H9 (cell line): ENCODE measurements around the gene ASTL. TPM values are rescaled to one million over a fixed set of nuclear protein-coding genes. Genes with fewer than 3 reads are reported as not detected.

ENCODE experiments used
- DNase-seq: peaks from one replicate; pipeline ENCODE4 v3.0.0-alpha.2; 2017
- H2AFZ ChIP-seq: one replicate; pipeline ENCODE4 v1.6.1; 2013; ENCODE audit warnings: mild to moderate bottlenecking, low read length, control low read depth, moderate library complexity
- H2AK5ac ChIP-seq: 2 replicates; pipeline ENCODE4 v1.6.1; 2013; ENCODE audit warnings: low read length, control low read depth, mixed read lengths; ENCODE audit not compliant: insufficient read length
- H2BK120ac ChIP-seq: one replicate; pipeline ENCODE4 v1.6.1; 2013; ENCODE audit warnings: low read depth, mild to moderate bottlenecking, low read length, control low read depth, inconsistent platforms; ENCODE audit not compliant: poor library complexity, severe bottlenecking
- H2BK12ac ChIP-seq: 2 replicates; pipeline ENCODE4 v1.6.1; 2013; ENCODE audit warnings: low read length, control low read depth, mixed read lengths, low read depth; ENCODE audit not compliant: insufficient read length
- H2BK15ac ChIP-seq: 2 replicates; pipeline ENCODE4 v1.6.1; 2013; ENCODE audit warnings: low read depth, low read length, control low read depth
- H2BK20ac ChIP-seq: one replicate; pipeline ENCODE4 v1.6.1; 2013; ENCODE audit warnings: low read depth, mild to moderate bottlenecking, low read length, control low read depth, inconsistent platforms; ENCODE audit not compliant: poor library complexity, severe bottlenecking
- H2BK5ac ChIP-seq: 2 replicates; pipeline ENCODE4 v1.6.1; 2013; ENCODE audit warnings: low read length, control low read depth, mixed read lengths; ENCODE audit not compliant: insufficient read length
- H3K14ac ChIP-seq: 2 replicates; pipeline ENCODE4 v1.6.1; 2013; ENCODE audit warnings: low read length, control low read depth; ENCODE audit not compliant: insufficient read depth
- H3K18ac ChIP-seq: 2 replicates; pipeline ENCODE4 v1.6.1; 2013; ENCODE audit warnings: low read depth, mild to moderate bottlenecking, mixed read lengths, low read length, control low read depth; ENCODE audit not compliant: insufficient read length
- H3K23ac ChIP-seq: 2 replicates; pipeline ENCODE4 v1.6.1; 2013; ENCODE audit warnings: low read length, control low read depth, mixed read lengths, low read depth; ENCODE audit not compliant: insufficient read length
- H3K23me2 ChIP-seq: 2 replicates; pipeline ENCODE4 v1.6.1; 2013; ENCODE audit warnings: low read depth, mild to moderate bottlenecking, mixed read lengths, low read length, control low read depth; ENCODE audit not compliant: insufficient read length, poor library complexity, severe bottlenecking
- H3K27ac ChIP-seq: 2 replicates; pipeline ENCODE4 v1.5.1; 2013; ENCODE audit warnings: low read length, control low read depth, mixed read lengths, low read depth; ENCODE audit not compliant: insufficient read length
- H3K27me3 ChIP-seq: 2 replicates; pipeline ENCODE4 v1.6.1; 2013; ENCODE audit warnings: low read length, control low read depth, inconsistent platforms; ENCODE audit not compliant: insufficient read depth
- H3K4ac ChIP-seq: 2 replicates; pipeline ENCODE4 v1.6.1; 2013; ENCODE audit warnings: low read depth, mild to moderate bottlenecking, control low read depth, inconsistent platforms, low read length, moderate library complexity
- H3K4me1 ChIP-seq: 2 replicates; pipeline ENCODE4 v1.6.1; 2013; ENCODE audit warnings: low read length, control low read depth, inconsistent platforms; ENCODE audit not compliant: insufficient read depth
- H3K4me2 ChIP-seq: 2 replicates; pipeline ENCODE4 v1.6.1; 2013; ENCODE audit warnings: low read length, control low read depth, mixed read lengths; ENCODE audit not compliant: insufficient read length, insufficient read depth
- H3K56ac ChIP-seq: 2 replicates; pipeline ENCODE4 v1.6.1; 2013; ENCODE audit warnings: low read depth, mild to moderate bottlenecking, mixed read lengths, low read length, control low read depth; ENCODE audit not compliant: insufficient read length
- H3K79me1 ChIP-seq: 2 replicates; pipeline ENCODE4 v1.6.1; 2013; ENCODE audit warnings: low read depth, mild to moderate bottlenecking, moderate library complexity, low read length, control low read depth, inconsistent platforms; ENCODE audit not compliant: insufficient read depth, poor library complexity, severe bottlenecking
- H3K79me2 ChIP-seq: 2 replicates; pipeline ENCODE4 v1.6.1; 2013; ENCODE audit warnings: low read length, control low read depth, inconsistent platforms; ENCODE audit not compliant: insufficient read depth
- H3K9ac ChIP-seq: 2 replicates; pipeline ENCODE4 v1.6.1; 2013; ENCODE audit warnings: low read length, control low read depth, mixed read lengths; ENCODE audit not compliant: insufficient read length; ENCODE audit errors: extremely low read depth
- H3K9me3 ChIP-seq: one replicate; pipeline ENCODE4 v1.6.1; 2013; ENCODE audit warnings: low read depth, low read length, inconsistent platforms; ENCODE audit not compliant: control insufficient read depth
- H3T11ph ChIP-seq: one replicate; pipeline ENCODE4 v1.6.1; 2013; ENCODE audit warnings: mild to moderate bottlenecking, low read length, control low read depth, inconsistent platforms
- H4K20me1 ChIP-seq: one replicate; pipeline ENCODE4 v1.6.1; 2013; ENCODE audit not compliant: control insufficient read depth, insufficient read length, insufficient read depth
- H4K5ac ChIP-seq: 2 replicates; pipeline ENCODE4 v1.6.1; 2013; ENCODE audit warnings: low read depth, mild to moderate bottlenecking, mixed read lengths, low read length, control low read depth; ENCODE audit not compliant: insufficient read length
- H4K8ac ChIP-seq: replicated peaks from 2 replicates; pipeline ENCODE4 v1.6.1; 2013; ENCODE audit warnings: low read length, control low read depth, mixed read lengths, low read depth; ENCODE audit not compliant: insufficient read length
- H4K91ac ChIP-seq: 2 replicates; pipeline ENCODE4 v1.6.1; 2013; ENCODE audit warnings: low read depth, mild to moderate bottlenecking, moderate library complexity, mixed read lengths, low read length, control low read depth; ENCODE audit not compliant: insufficient read length
- H3K27ac Mint-ChIP-seq, 3 experiments: 2 replicates in 2 of 3; 3 replicates in 1 of 3; pipeline ENCODE4 v1.8.0; 2020 to 2021; ENCODE audit warnings: mixed read lengths in 3 of 3, mild to moderate bottlenecking in 1 of 3, moderate library complexity in 1 of 3
- H3K27me3 Mint-ChIP-seq: 2 replicates; pipeline ENCODE4 v1.8.0; 2021; ENCODE audit warnings: low read depth, mild to moderate bottlenecking, moderate library complexity, mixed read lengths
- H3K36me3 Mint-ChIP-seq, 3 experiments: 2 replicates in 2 of 3; 3 replicates in 1 of 3; pipeline ENCODE4 v1.8.0; 2020 to 2021; ENCODE audit warnings: low read depth in 3 of 3, mixed read lengths in 3 of 3; ENCODE audit not compliant: insufficient read depth in 1 of 3
- H3K4me1 Mint-ChIP-seq, 2 experiments: 2 replicates each; pipeline ENCODE4 v1.8.0; 2020; ENCODE audit warnings: mixed read lengths in 2 of 2
- H3K4me3 Mint-ChIP-seq, 2 experiments: 2 replicates in 1 of 2; 3 replicates in 1 of 2; pipeline ENCODE4 v1.8.0; 2020 to 2021; ENCODE audit warnings: mild to moderate bottlenecking in 2 of 2, mixed read lengths in 2 of 2, moderate library complexity in 1 of 2
- H3K9me3 Mint-ChIP-seq, 2 experiments: 2 replicates in 1 of 2; 3 replicates in 1 of 2; pipeline ENCODE4 v1.8.0; 2020; ENCODE audit warnings: mild to moderate bottlenecking in 2 of 2, mixed read lengths in 2 of 2, moderate library complexity in 1 of 2
- CTCF ChIP-seq: fragments of 200-600 bp; sonication (generic); conservative IDR thresholded peaks from 3 replicates; pipeline ENCODE4 v1.8.0; 2021; ENCODE audit warnings: antibody characterized with exemption, mild to moderate bottlenecking
- WGBS: extraction: QIAGEN DNeasy Blood & Tissue Kit; methylation state at CpG from one replicate; pipeline ENCODE4 v1.1.7; 2013; ENCODE audit warnings: missing lambda C conversion rate, low lambda C conversion rate, mixed read lengths; ENCODE audit not compliant: insufficient read length; ENCODE audit errors: extremely low coverage; 5-methylcytosine and 5-hydroxymethylcytosine counted together
- total RNA-seq: library from RNA; stranded (reverse); gene quantifications from 2 replicates; pipeline ENCODE4 v1.2.1, GENCODE V29; 2021

ASTL gene
- total RNA-seq, 1 experiment from 2014 or later = 0.81 TPM

- Histone ChIP-seq H3K14ac (no peak overlapping the region), H3K23ac (no peak overlapping the region), H3K56ac (no peak overlapping the region), H3K79me1 (no peaks in the 10 kb centered on the region), H3K27me3 (no peaks in the 10 kb centered on the region), H3K4ac (no peak overlapping the region), H4K8ac (no peak overlapping the region), H3K23me2 (no peaks in the 10 kb centered on the region), H3K9ac (no peak overlapping the region), H3K18ac (no peak overlapping the region), H3K4me1 (peaks cover 2% of the 10 kb centered on the region; the same call in 1 of the 2 replicates), H2BK12ac (no peak overlapping the region), H2BK20ac (no peak overlapping the region), H2BK15ac (no peak overlapping the region), H3T11ph (no peak overlapping the region), H2AFZ (no peak overlapping the region), H3K9me3 (no peaks in the 10 kb centered on the region), H2BK5ac (no peak overlapping the region), H3K4me2 (no peak overlapping the region), H2BK120ac (no peak overlapping the region), H3K27ac (no peak overlapping the region), H4K91ac (no peak overlapping the region), H2AK5ac (no peak overlapping the region), H3K79me2 (no peaks in the 10 kb centered on the region), H4K5ac (no peak overlapping the region), H4K20me1 (no peaks in the 10 kb centered on the region)
- Mint-ChIP-seq H3K27me3 (no peaks in the 10 kb centered on the region; the same call in none of the 2 replicates), H3K4me3 (no peak overlapping the region), H3K4me1 (peaks cover 6 to 7% of the 10 kb centered on the region in 2 experiments; a peak in 3 of 4 replicates), H3K27ac (no peak overlapping the region), H3K36me3 (peaks cover 0 to 8% (median 0%) of the 10 kb centered on the region in 3 experiments; a peak in 1 of 7 replicates), H3K9me3 (peaks cover 8 to 18% of the 10 kb centered on the region in 2 experiments)
- no peak for TF ChIP-seq CTCF
- DNase-seq = no peak
- WGBS = no CpG with 5 or more reads among the region's 3 CpGs
Measured at GRCh38 chr2:96170626-96171025, 32.3 kb upstream of the ASTL start.
